OCI-M2 (cell line): ENCODE data around the gene PAK1.

ENCODE experiments used
- DNase-seq: peaks from one replicate; lab custom pipeline; 2025; ENCODE audit not compliant: unreplicated experiment; lab: John Stamatoyannopoulos, UW

PAK1 gene

GRCh38 chr11:77475206-77475605 is 1.3 kb upstream of the PAK1 start:
- no peak for DNase-seq

GRCh38 chr11:77474684-77475060 is 778 bp upstream of the PAK1 start:
- no peak for DNase-seq

GRCh38 chr11:77472991-77473800 is 698 bp downstream of the PAK1 start:
- DNase-seq = no peak

DNA sequence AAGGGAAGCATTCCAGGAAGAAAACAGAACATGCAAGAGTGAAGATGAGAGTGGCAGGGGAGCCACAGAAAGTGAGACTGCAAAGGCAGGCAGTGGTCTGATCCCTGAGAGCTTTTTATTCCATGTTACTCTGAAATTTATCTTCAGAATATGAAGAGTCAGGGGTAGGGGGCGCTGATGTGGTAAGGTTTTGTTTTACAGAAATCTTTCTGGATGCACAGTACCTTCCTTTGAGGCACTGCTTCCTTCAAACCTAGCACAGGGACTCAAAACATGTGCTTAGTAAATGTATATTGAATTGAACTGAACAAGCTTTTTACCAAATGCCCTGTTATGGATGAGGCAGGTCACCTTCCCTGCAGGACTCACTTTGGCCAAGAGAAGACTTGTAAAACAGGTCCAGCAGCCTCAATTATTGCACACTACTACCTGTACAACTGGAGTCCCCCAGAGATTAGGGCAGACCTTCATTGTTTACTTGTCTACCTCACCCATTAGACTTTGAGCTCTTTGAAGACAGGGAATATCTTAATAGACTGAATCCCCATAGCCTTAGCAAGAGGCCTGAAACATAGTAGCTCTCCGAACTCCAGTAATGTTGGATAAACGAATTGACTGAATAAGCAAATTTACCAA is 2.2 kb downstream of the PAK1 start:
- no peak for DNase-seq

- no peak for DNase-seq
These were observed 2.9 kb downstream of the PAK1 start for GRCh38 chr11:77470971-77471370.

DNA sequence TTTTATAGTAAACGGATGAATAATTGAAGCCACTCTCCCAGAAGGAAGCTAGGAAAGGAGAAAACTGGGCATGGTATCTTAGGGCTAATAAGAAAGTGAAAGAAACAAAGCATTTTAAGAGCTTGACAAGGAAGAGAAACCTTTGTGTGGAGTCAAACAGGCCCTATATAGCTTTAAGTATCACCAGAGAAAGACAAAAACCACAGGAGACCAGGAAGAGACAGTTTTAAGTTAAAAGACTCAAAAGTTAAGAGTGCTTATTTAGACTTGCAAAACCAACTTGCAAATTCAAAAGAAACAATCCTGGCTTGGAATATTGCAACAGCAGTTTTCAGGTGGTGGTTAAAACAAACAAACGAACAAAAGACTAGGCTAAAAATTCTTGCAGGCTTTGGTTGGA is 3.4 kb downstream of the PAK1 start:
- DNase-seq = no peak

GRCh38 chr11:77468527-77468926 is 5.4 kb downstream of the PAK1 start:
- DNase-seq = no peak

DNA sequence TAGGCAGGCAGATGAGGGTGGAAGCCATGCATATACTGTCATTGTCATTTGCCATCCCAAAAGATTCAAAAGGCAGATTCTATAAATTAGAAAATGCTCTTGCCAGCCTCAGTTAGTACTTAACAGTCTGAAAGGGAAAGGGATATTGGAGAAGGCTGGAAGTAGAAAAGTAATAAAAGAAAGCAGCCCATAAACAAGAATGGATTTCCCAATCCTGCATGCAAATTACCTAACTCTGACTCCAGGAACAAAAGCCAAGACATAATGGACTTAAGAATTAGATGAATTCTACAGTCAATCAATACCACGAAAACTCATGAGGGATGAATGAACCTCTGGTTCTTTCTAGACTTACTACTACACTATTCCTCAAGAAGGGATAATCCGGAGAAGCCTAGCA is 5.9 kb downstream of the PAK1 start:
- no peak for DNase-seq

DNA sequence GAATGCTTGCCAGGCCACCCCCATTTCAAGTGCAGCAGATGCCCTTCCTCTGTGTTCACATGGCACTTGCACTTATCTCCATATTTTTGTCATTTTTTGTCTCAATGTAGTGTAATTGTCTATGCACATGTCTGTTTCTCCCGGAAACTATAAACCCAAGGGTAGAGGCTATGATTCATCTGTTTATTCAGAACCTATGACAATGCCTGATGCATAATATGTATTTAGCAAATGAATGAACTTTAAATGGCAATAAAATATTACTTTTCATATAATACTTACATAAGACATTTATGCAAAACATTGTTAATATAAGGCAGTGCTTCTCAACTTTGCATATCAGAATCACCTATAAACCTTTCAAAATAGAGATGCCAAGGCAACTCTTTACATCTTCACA is 6.7 kb downstream of the PAK1 start:
- DNase-seq = no peak

DNA sequence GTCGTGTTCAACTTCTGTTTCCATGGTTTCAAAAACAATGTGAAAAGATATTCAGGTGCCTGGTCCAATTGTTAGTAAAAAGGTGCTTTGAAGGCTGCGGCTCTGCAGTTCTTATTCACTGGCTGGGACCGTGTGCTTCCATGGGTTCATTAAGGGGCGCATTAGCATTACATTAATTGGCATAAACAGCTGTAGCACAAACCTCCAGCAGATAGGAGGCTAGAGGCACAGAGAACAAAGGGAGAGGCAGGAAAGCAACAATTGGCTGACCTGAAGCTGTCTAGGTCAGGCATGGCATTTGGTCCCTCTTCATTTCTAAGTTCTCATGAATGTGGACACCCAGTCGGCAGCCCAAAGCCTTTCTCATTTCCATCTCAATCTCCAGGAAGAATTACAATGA is 16.6 kb downstream of the PAK1 start:
- DNase-seq = no peak

- DNase-seq = no peak
These were observed 18.2 kb downstream of the PAK1 start for GRCh38 chr11:77455740-77456139.

DNA sequence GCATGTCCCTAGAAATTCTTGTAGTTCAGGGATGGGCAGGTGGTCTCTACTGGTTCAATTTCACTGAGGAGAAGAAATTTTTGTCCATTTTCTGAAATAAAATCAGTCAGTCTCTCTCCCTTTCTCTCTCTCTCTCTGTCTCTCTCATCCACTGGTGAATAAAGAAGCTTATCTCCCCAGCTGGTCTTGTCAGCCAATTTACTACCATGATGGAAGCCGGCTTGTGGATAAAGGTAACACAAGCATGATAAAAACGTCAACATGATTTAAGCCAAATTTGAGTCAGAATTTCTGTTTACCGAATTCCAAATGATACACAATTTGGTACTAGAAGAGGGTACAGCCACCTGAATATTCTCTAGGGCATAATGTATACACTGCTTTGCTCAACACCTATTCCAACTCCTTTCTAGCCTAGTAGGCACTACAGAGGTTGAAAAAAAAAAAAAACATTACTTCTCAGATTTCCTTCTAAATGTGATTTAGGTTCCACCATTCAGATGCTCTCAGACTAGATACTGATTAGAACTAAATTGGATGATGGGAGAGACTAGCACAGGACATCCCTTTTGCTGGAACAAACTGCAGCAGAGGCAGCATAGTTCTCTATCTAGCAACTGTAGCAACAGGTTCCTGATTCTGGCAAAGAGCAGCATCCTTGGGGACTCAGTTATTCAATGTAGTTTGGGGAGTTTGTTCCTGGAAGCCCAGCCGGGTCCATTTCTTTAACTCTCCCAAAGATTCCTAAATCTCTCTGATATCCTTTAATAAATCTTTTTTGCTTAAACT is 18.8 kb downstream of the PAK1 start:
- DNase-seq = no peak

DNA sequence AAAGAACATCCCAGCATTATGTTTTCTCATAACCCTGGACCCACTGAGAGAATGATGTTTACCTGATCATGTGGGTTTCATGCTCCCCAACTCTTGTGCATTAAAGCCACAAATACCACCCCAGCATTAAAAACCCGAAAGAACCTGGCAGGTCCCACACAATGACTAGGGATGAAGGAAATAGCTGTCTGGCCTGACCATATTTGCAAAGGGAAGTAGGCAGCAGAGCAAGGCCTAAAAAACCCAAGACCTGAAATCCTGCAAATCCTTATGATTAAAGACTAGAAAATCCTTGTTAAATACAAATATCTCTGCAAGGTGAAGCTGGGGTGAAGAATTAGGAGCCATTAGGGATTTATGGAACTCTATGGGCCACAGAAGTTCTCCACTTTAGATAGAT is 23.7 kb downstream of the PAK1 start:
- DNase-seq = no peak

DNA sequence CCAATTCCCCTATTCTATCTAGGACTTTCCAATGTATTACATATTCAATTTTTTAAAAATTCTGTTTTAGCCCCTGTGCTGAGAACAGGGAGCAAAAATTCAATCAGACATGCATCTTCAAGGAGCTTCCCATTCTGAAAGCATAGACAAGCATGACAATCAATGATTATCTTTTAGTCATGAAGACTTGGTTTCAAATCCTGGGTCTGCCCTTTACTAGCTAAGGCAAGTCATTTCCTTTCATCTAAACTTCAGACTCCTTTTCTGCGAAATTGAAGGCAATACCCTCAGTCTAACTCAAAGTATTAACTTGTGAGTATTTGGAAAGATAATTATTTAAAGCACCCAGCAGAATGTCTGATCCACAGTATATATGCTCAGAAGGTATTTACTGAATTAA is 24.1 kb downstream of the PAK1 start:
- no peak for DNase-seq

- no peak for DNase-seq
These were observed 24.8 kb downstream of the PAK1 start for GRCh38 chr11:77449060-77449521.

- DNase-seq = no peak
These were observed 25.6 kb downstream of the PAK1 start for GRCh38 chr11:77448269-77448668.

- DNase-seq = no peak
These were observed 26.8 kb downstream of the PAK1 start for GRCh38 chr11:77446911-77447629.

GRCh38 chr11:77444261-77444660 is 29.6 kb downstream of the PAK1 start:
- no peak for DNase-seq

- DNase-seq = no peak
These were observed 31.4 kb downstream of the PAK1 start for GRCh38 chr11:77442394-77443053.

DNA sequence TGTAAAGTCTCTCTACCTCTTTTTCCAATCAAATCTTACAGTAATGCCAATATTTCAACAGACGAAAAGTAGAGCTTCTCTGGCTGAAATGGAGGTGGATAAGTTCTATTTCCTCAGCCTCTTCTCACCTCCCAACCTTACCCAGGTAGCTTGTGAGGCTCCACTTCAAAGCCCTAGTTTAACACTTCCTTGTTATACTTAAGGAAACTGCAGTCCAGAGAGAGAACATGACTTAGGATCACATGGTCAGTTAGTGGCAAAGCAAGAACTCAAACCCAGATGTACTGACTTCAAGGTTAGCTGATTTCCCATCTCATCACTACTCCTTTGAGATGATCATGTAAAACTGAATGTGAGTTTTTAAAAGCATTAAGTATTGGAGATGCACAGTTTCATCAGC is 32.5 kb downstream of the PAK1 start:
- DNase-seq = no peak

DNA sequence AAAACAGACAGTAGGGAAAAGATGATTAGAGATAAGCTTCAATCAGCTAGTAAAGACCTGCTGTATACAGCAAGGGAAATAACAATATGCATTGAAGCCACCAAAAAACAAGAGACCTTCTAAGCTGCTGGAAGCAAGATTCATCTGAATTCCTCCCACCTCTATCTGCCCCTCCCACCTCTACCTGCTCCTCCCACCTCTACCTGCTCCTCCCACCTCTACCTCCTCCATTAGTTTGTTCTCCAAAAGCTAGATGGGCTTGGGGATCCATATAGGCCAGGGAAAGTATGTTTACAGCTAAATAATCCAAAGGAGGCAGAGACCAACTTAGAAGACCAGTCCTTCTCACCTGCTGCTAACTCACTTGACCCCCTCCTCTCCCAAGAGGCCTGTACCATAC is 33.2 kb downstream of the PAK1 start:
- no peak for DNase-seq
